OCI-LY1 (cell line): ENCODE measurements around the gene ERGIC1.

Source experiments
- H2AFZ ChIP-seq: fragments of 200-600 bp; sonication (generic), shearing (Covaris generic); 2 replicates; pipeline ENCODE4 v1.6.0; 2014; ENCODE audit warnings: antibody characterized with exemption, mild to moderate bottlenecking, low read length
- H3F3A ChIP-seq: fragments of 200-600 bp; sonication (generic), shearing (Covaris generic); 2 replicates; pipeline ENCODE4 v1.6.0; 2014; ENCODE audit warnings: mild to moderate bottlenecking, antibody characterized with exemption, low read length, moderate library complexity; ENCODE audit not compliant: insufficient read depth
- H3K27ac ChIP-seq: fragments of 200-600 bp; sonication (generic); 2 replicates; pipeline ENCODE4 v1.5.1; 2014; ENCODE audit warnings: low read length, mixed run types, mild to moderate bottlenecking, low read depth; ENCODE audit not compliant: poor library complexity, severe bottlenecking
- H3K27me3 ChIP-seq: fragments of 200-600 bp; sonication (generic); 2 replicates; pipeline ENCODE4 v1.6.0; 2014; ENCODE audit warnings: antibody characterized with exemption, mild to moderate bottlenecking, low read length, moderate library complexity; ENCODE audit not compliant: insufficient read depth
- H3K36me3 ChIP-seq: fragments of 200-600 bp; sonication (generic); 2 replicates; pipeline ENCODE4 v1.6.1; 2014; ENCODE audit warnings: mild to moderate bottlenecking, antibody characterized with exemption, low read length, moderate library complexity, mixed read lengths; ENCODE audit not compliant: insufficient read depth
- H3K4me1 ChIP-seq: fragments of 200-600 bp; sonication (generic); 2 replicates; pipeline ENCODE4 v1.5.1; 2014; ENCODE audit warnings: mild to moderate bottlenecking, low read length, moderate library complexity; ENCODE audit not compliant: insufficient read depth, severe bottlenecking
- H3K4me2 ChIP-seq: fragments of 200-600 bp; sonication (generic), shearing (Covaris generic); 2 replicates; pipeline ENCODE4 v1.6.1; 2014; ENCODE audit warnings: low read length
- H3K4me3 ChIP-seq: fragments of 200-600 bp; sonication (generic); 2 replicates; pipeline ENCODE4 v1.5.1; 2014; ENCODE audit warnings: low read length, low read depth, mild to moderate bottlenecking, mixed read lengths; ENCODE audit not compliant: poor library complexity, severe bottlenecking
- H3K79me2 ChIP-seq: fragments of 200-600 bp; shearing (Covaris generic); 2 replicates; pipeline ENCODE4 v1.6.1; 2016; ENCODE audit warnings: mixed run types, low read length, mixed read lengths; ENCODE audit not compliant: insufficient read depth
- H3K9ac ChIP-seq: fragments of 200-600 bp; sonication (generic), shearing (Covaris generic); 2 replicates; pipeline ENCODE4 v1.6.1; 2014; ENCODE audit warnings: mild to moderate bottlenecking, low read length, mixed read lengths
- H3K9me2 ChIP-seq: fragments of 200-600 bp; sonication (generic), shearing (Covaris generic); 2 replicates; pipeline ENCODE4 v1.6.1; 2014; ENCODE audit warnings: low read depth, mild to moderate bottlenecking, low read length, mixed read lengths
- H3K9me3 ChIP-seq: fragments of 200-600 bp; shearing (Covaris generic); 2 replicates; pipeline ENCODE4 v1.6.1; 2014; ENCODE audit warnings: low read length, mixed read lengths
- H4K20me1 ChIP-seq: fragments of 200-600 bp; sonication (generic), shearing (Covaris generic); 2 replicates; pipeline ENCODE4 v1.6.0; 2016; ENCODE audit warnings: mild to moderate bottlenecking, low read length; ENCODE audit not compliant: insufficient read depth
- EZH2 ChIP-seq: fragments of 200-600 bp; sonication (generic), shearing (Covaris generic); IDR thresholded peaks from 2 replicates; pipeline ENCODE4 v1.8.0; 2017; ENCODE audit warnings: borderline replicate concordance, mixed run types, mild to moderate bottlenecking, antibody characterized with exemption, low read length, moderate library complexity, mixed read lengths
- TF ChIP-seq, protein P1 (sequence below): fragments of 200-600 bp; sonication (generic), shearing (Covaris generic); IDR thresholded peaks from 2 replicates; pipeline ENCODE4 v1.5.1; 2017; ENCODE audit warnings: mild to moderate bottlenecking, antibody characterized with exemption, low read length, moderate library complexity, mixed read lengths

Gene ERGIC1

GRCh38 chr5:172956936-172957335, 122.9 kb downstream of the ERGIC1 start:
- Histone ChIP-seq H3K4me2 (no peak overlapping the region), H3F3A (no peaks in the 10 kb centered on the region), H3K4me3 (no peak overlapping the region), H3K27me3 (no peaks in the 10 kb centered on the region), H3K9me2 (no peaks in the 10 kb centered on the region), H3K79me2 (no peaks in the 10 kb centered on the region), H3K4me1 (peaks cover 15% of the 10 kb centered on the region), H4K20me1 (no peaks in the 10 kb centered on the region), H3K9ac (no peak overlapping the region), H3K27ac (no peak overlapping the region), H2AFZ (no peak overlapping the region), H3K9me3 (0 out of 2 replicates have a peak, but pooled peaks cover 2% of the 10 kb centered on the region), H3K36me3 (peaks cover 6% of the 10 kb centered on the region; the same call in 1 of the 2 replicates)
- TF ChIP-seq, protein P1, sequence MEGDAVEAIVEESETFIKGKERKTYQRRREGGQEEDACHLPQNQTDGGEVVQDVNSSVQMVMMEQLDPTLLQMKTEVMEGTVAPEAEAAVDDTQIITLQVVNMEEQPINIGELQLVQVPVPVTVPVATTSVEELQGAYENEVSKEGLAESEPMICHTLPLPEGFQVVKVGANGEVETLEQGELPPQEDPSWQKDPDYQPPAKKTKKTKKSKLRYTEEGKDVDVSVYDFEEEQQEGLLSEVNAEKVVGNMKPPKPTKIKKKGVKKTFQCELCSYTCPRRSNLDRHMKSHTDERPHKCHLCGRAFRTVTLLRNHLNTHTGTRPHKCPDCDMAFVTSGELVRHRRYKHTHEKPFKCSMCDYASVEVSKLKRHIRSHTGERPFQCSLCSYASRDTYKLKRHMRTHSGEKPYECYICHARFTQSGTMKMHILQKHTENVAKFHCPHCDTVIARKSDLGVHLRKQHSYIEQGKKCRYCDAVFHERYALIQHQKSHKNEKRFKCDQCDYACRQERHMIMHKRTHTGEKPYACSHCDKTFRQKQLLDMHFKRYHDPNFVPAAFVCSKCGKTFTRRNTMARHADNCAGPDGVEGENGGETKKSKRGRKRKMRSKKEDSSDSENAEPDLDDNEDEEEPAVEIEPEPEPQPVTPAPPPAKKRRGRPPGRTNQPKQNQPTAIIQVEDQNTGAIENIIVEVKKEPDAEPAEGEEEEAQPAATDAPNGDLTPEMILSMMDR = no peak
- TF ChIP-seq EZH2 = no peak

GRCh38 chr5:172957458-172957857, 123.4 kb downstream of the ERGIC1 start:
- Histone ChIP-seq H4K20me1 (no peaks in the 10 kb centered on the region), H3K4me3 (no peak overlapping the region), H2AFZ (no peak overlapping the region), H3K36me3 (peaks cover 8% of the 10 kb centered on the region; the same call in 1 of the 2 replicates), H3K27ac (no peak overlapping the region), H3F3A (no peaks in the 10 kb centered on the region), H3K9me3 (0 out of 2 replicates have a peak, but pooled peaks cover 2% of the 10 kb centered on the region), H3K9me2 (no peaks in the 10 kb centered on the region), H3K4me1 (peaks cover 15% of the 10 kb centered on the region), H3K27me3 (no peaks in the 10 kb centered on the region), H3K4me2 (no peak overlapping the region), H3K79me2 (no peaks in the 10 kb centered on the region), H3K9ac (no peak overlapping the region)
- TF ChIP-seq, protein P1 = no peak
- TF ChIP-seq EZH2 = no peak

- peak overlapping the region; percentile 97 for H3K4me3 ChIP-seq
- no peaks in the 10 kb centered on the region for H3F3A ChIP-seq
- peaks cover 15% of the 10 kb centered on the region for H3K4me1 ChIP-seq
- no peak overlapping the region for H3K27ac ChIP-seq
- no peak for TF ChIP-seq EZH2
- TF ChIP-seq, protein P1 = no peak
- H3K9me2 ChIP-seq = no peaks in the 10 kb centered on the region
- H3K79me2 ChIP-seq = no peaks in the 10 kb centered on the region
- H3K4me2 ChIP-seq = 0 out of 2 replicates have a peak overlapping the region, but pooled peaks have one; percentile 96
- H3K9ac ChIP-seq = no peak overlapping the region
- H3K27me3 ChIP-seq = no peaks in the 10 kb centered on the region
- H4K20me1 ChIP-seq = no peaks in the 10 kb centered on the region
- no peak overlapping the region for H2AFZ ChIP-seq
- H3K9me3 ChIP-seq = 0 out of 2 replicates have a peak, but pooled peaks cover 2% of the 10 kb centered on the region
- peaks cover 8% of the 10 kb centered on the region; the same call in 1 of the 2 replicates for H3K36me3 ChIP-seq
Measured at GRCh38 chr5:172958331-172959046, 124.4 kb downstream of the ERGIC1 start.
